WTC11 (cell line): Measurements from ENCODE around the gene HOXB8. TPM values are rescaled to one million over a fixed set of nuclear protein-coding genes. Genes with fewer than 3 reads are reported as not detected.

Experiments
- ATAC-seq: fragments of 200-7000 bp; cut with Tn5 transposase; 2 replicates; pipeline ENCODE4 v1.10.0; 2021; ENCODE audit warnings: mild to moderate bottlenecking, moderate library complexity
- CTCF ChIA-PET: fragments of 300-600 bp; sonication (Branson Sonifier 250); formaldehyde crosslinking; loops from one replicate; lab custom pipeline; 2021; ENCODE audit warnings: antibody characterized with exemption; lab: Charles Lee
- POLR2A ChIA-PET: fragments of 350-600 bp; sonication (Branson Sonifier 250); formaldehyde crosslinking; loops from one replicate; lab custom pipeline; 2021; ENCODE audit warnings: antibody characterized with exemption; lab: Charles Lee
- DNase-seq: peaks from one replicate; pipeline ENCODE4 v3.0.0; 2021; ENCODE audit warnings: low spot score
- H3K27ac Mint-ChIP-seq: 2 replicates; pipeline ENCODE4 v1.8.0; 2021; ENCODE audit warnings: mixed read lengths
- H3K27me3 Mint-ChIP-seq: 2 replicates; pipeline ENCODE4 v1.8.0; 2021; ENCODE audit warnings: low read depth, mild to moderate bottlenecking, moderate library complexity, mixed read lengths
- H3K36me3 Mint-ChIP-seq: 2 replicates; pipeline ENCODE4 v1.8.0; 2021; ENCODE audit warnings: mixed read lengths
- H3K4me1 Mint-ChIP-seq: 2 replicates; pipeline ENCODE4 v1.8.0; 2022; ENCODE audit warnings: mixed read lengths
- H3K4me3 Mint-ChIP-seq: 2 replicates; pipeline ENCODE4 v1.8.0; 2021; ENCODE audit warnings: mild to moderate bottlenecking, moderate library complexity, mixed read lengths
- H3K9me3 Mint-ChIP-seq: 2 replicates; pipeline ENCODE4 v1.8.0; 2021; ENCODE audit warnings: mixed read lengths
- AFF4 ChIP-seq: sonication (generic); formaldehyde crosslinking; IDR thresholded peaks from 2 replicates; pipeline ENCODE4 v1.8.1; 2023; ENCODE audit warnings: mild to moderate bottlenecking, missing genetic modification reagents, borderline replicate concordance
- CBFB ChIP-seq: sonication (generic); formaldehyde crosslinking; IDR thresholded peaks from 2 replicates; pipeline ENCODE4 v1.8.1; 2022; ENCODE audit warnings: mild to moderate bottlenecking, low read depth, missing genetic modification reagents
- CREB1 ChIP-seq: sonication (generic); formaldehyde crosslinking; IDR thresholded peaks from 2 replicates; pipeline ENCODE4 v1.8.0; 2023; ENCODE audit warnings: mild to moderate bottlenecking, missing genetic modification reagents
- E2F1 ChIP-seq: sonication (generic); formaldehyde crosslinking; IDR thresholded peaks from 2 replicates; pipeline ENCODE4 v1.8.0; 2022; ENCODE audit warnings: mild to moderate bottlenecking, missing genetic modification reagents
- E2F4 ChIP-seq: sonication (generic); formaldehyde crosslinking; IDR thresholded peaks from 2 replicates; pipeline ENCODE4 v1.8.1; 2022; ENCODE audit warnings: low read depth, mild to moderate bottlenecking, moderate library complexity, missing genetic modification reagents, borderline replicate concordance
- FOXP4 ChIP-seq: sonication (generic); formaldehyde crosslinking; IDR thresholded peaks from 2 replicates; pipeline ENCODE4 v1.8.0; 2022; ENCODE audit warnings: mild to moderate bottlenecking, missing genetic modification reagents
- GRHL2 ChIP-seq: fragments of 250-450 bp; sonication (Bioruptor Pico); IDR thresholded peaks from 2 replicates; pipeline ENCODE4 v1.8.0; 2022; ENCODE audit warnings: mild to moderate bottlenecking, moderate library complexity; ENCODE audit not compliant: insufficient replicate concordance, severe bottlenecking
- HMGXB4 ChIP-seq: sonication (generic); formaldehyde crosslinking; IDR thresholded peaks from 2 replicates; pipeline ENCODE4 v1.8.1; 2023; ENCODE audit warnings: mild to moderate bottlenecking, moderate library complexity, missing genetic modification reagents
- JAZF1 ChIP-seq: fragments of 250-450 bp; sonication (Bioruptor Pico); IDR thresholded peaks from 2 replicates; pipeline ENCODE4 v1.9.0; 2021; ENCODE audit warnings: moderate library complexity, mild to moderate bottlenecking, inconsistent platforms
- NFATC4 ChIP-seq: fragments of 250-450 bp; sonication (Bioruptor Pico); IDR thresholded peaks from 2 replicates; pipeline ENCODE4 v1.9.0; 2021; ENCODE audit warnings: mild to moderate bottlenecking
- NFE2L1 ChIP-seq: sonication (generic); formaldehyde crosslinking; IDR thresholded peaks from 2 replicates; pipeline ENCODE4 v1.8.1; 2023; ENCODE audit warnings: missing genetic modification reagents
- PRDM15 ChIP-seq: sonication (generic); formaldehyde crosslinking; IDR thresholded peaks from 2 replicates; pipeline ENCODE4 v1.8.0; 2022; ENCODE audit warnings: missing genetic modification reagents
- USF1 ChIP-seq: sonication (generic); formaldehyde crosslinking; IDR thresholded peaks from 2 replicates; pipeline ENCODE4 v1.8.0; 2022; ENCODE audit warnings: mild to moderate bottlenecking, missing genetic modification reagents
- ZBTB21 ChIP-seq: sonication (generic); formaldehyde crosslinking; IDR thresholded peaks from 2 replicates; pipeline ENCODE4 v1.8.1; 2023; ENCODE audit warnings: mild to moderate bottlenecking, missing genetic modification reagents, borderline replicate concordance
- ZBTB43 ChIP-seq: sonication (generic); formaldehyde crosslinking; IDR thresholded peaks from 2 replicates; pipeline ENCODE4 v1.8.1; 2023; ENCODE audit warnings: mild to moderate bottlenecking, missing genetic modification reagents
- ZNF219 ChIP-seq: sonication (generic); formaldehyde crosslinking; IDR thresholded peaks from 2 replicates; pipeline ENCODE4 v1.8.0; 2023; ENCODE audit warnings: missing genetic modification reagents, mild to moderate bottlenecking, borderline replicate concordance
- total RNA-seq: library from RNA; stranded (reverse); gene quantifications from 3 replicates; pipeline ENCODE4 v1.2.3, GENCODE V29; 2021

Gene HOXB8
- total RNA-seq, 1 experiment from 2014 or later: not detected

- peaks cover 100% of the 10 kb centered on the region; the same call in 1 of the 2 replicates for H3K27me3 Mint-ChIP-seq
- DNase-seq (no peak), ATAC-seq (no peak)
- H3K36me3 Mint-ChIP-seq: 0 out of 2 replicates have a peak, but pooled peaks cover 5% of the 10 kb centered on the region
- no peaks in the 10 kb centered on the region for H3K9me3 Mint-ChIP-seq
- peaks cover 32% of the 10 kb centered on the region for H3K4me1 Mint-ChIP-seq
- POLR2A ChIA-PET: no interaction called here
- CTCF ChIA-PET: interaction anchor here (0.5 to 2.0 kb wide), 4 partner anchors 16 to 38 kb away, joined by 3 to 9 read pairs (median 5); no protein-coding TSS in a partner anchor
- no peak overlapping the region for H3K4me3 Mint-ChIP-seq
- H3K27ac Mint-ChIP-seq: no peak overlapping the region
- no peak for TF ChIP-seq ZBTB43
- no peak for TF ChIP-seq E2F4 (CRISPR knock-in tag)
- no peak for TF ChIP-seq HMGXB4 (CRISPR knock-in tag)
These were observed 6.1 kb downstream of the HOXB8 start for GRCh38 chr17:48609033-48609432.

- ChIA-PET POLR2A (no interaction called here), CTCF (interaction anchor here (0.7 to 1.2 kb wide), 2 partner anchors 28 to 53 kb away, joined by 4 to 11 read pairs; no protein-coding TSS in a partner anchor)
- Mint-ChIP-seq H3K4me3 (no peak overlapping the region), H3K9me3 (no peaks in the 10 kb centered on the region), H3K4me1 (peaks cover 29% of the 10 kb centered on the region), H3K27ac (no peak overlapping the region), H3K36me3 (0 out of 2 replicates have a peak, but pooled peaks cover 5% of the 10 kb centered on the region), H3K27me3 (peaks cover 100% of the 10 kb centered on the region; the same call in 1 of the 2 replicates)
- DNase-seq (no peak), ATAC-seq (no peak)
- TF ChIP-seq FOXP4 (no peak), CBFB (CRISPR knock-in tag) (no peak), ZBTB21 (CRISPR knock-in tag) (no peak), PRDM15 (CRISPR knock-in tag) (no peak), ZNF219 (CRISPR knock-in tag) (no peak), JAZF1 (no peak), NFATC4 (CRISPR knock-in tag) (no peak), CREB1 (CRISPR knock-in tag) (no peak), GRHL2 (CRISPR knock-in tag) (no peak), AFF4 (no peak), USF1 (CRISPR knock-in tag) (no peak), NFE2L1 (CRISPR knock-in tag) (no peak), E2F1 (CRISPR knock-in tag) (no peak)
These were observed 6.6 kb downstream of the HOXB8 start for GRCh38 chr17:48608494-48608834.
